Small intestine (tissue), 7 donors: ENCODE data around the gene ALG5. TPM values are rescaled to one million over a fixed set of nuclear protein-coding genes. Genes with fewer than 3 reads are reported as not detected.

Source experiments
- DNase-seq, 2 donors: peaks; one replicate each; pipeline versions ENCODE4 v3.0.0 to v3.0.0-alpha.2; 2013
- FAIRE-seq: peaks from 2 replicates; lab custom pipeline; 2012; peaks lifted over from hg19 to GRCh38; lab: Jason Lieb, UNC
- H3K27ac ChIP-seq, 3 donors: one replicate each; pipeline ENCODE4 v1.5.1; 2013; ENCODE audit warnings: low read length in 2 of 3, mild to moderate bottlenecking in 2 of 3, control low read depth in 1 of 3, inconsistent platforms in 1 of 3, low read depth in 1 of 3, moderate library complexity in 1 of 3
- H3K27me3 ChIP-seq, 3 donors: one replicate each; pipeline ENCODE4 v1.6.1; 2013; ENCODE audit warnings: low read length in 3 of 3, inconsistent platforms in 1 of 3; ENCODE audit not compliant: control insufficient read depth in 3 of 3, insufficient read depth in 3 of 3
- H3K36me3 ChIP-seq, 3 donors: one replicate each; pipeline ENCODE4 v1.6.1; 2013; ENCODE audit warnings: low read length in 3 of 3, inconsistent platforms in 1 of 3, low read depth in 1 of 3, mild to moderate bottlenecking in 1 of 3, moderate library complexity in 1 of 3; ENCODE audit not compliant: control insufficient read depth in 3 of 3, insufficient read depth in 2 of 3
- H3K4me1 ChIP-seq, 3 donors: one replicate each; pipeline ENCODE4 v1.6.1; 2013; ENCODE audit warnings: low read length in 2 of 3, inconsistent platforms in 1 of 3, low read depth in 1 of 3, mild to moderate bottlenecking in 1 of 3, moderate library complexity in 1 of 3; ENCODE audit not compliant: control insufficient read depth in 3 of 3, insufficient read depth in 2 of 3
- H3K4me3 ChIP-seq, 3 donors: one replicate each; pipeline ENCODE4 v1.5.1; 2013; ENCODE audit warnings: low read length in 3 of 3, control low read depth in 1 of 3, inconsistent platforms in 1 of 3, low read depth in 1 of 3, mild to moderate bottlenecking in 1 of 3, moderate library complexity in 1 of 3
- H3K9me3 ChIP-seq, 2 donors: one replicate each; pipeline ENCODE4 v1.6.1; 2013; ENCODE audit warnings: low read depth in 1 of 2, low read length in 1 of 2; ENCODE audit not compliant: control insufficient read depth in 2 of 2, insufficient read depth in 1 of 2
- WGBS, 3 donors: extraction: QIAGEN DNeasy Blood & Tissue Kit; methylation state at CpG; one replicate each; pipeline ENCODE4 v1.1.7; 2013; 5-methylcytosine and 5-hydroxymethylcytosine counted together
- polyA plus RNA-seq, 4 donors: library from polyadenylated mRNA; stranded (reverse) in 3 of 4; unstranded in 1 of 4; fragments of 200-250 nt in 3 of 4; fragments of 120-200 nt in 1 of 4; gene quantifications; one replicate each; pipeline versions ENCODE4 v1.2.1 to v1.2.3, GENCODE V29; 2013
- donor health status: healthy with polysubstance abuse.
- donor health status: control.
- donor health status: control.
- donor health status: Bipolar disorder and iron deficiency.
- donor health status: healthy.

ALG5 gene
- polyA plus RNA-seq, 4 donors: 20.4 to 74.0 (median 40.6) TPM

DNA sequence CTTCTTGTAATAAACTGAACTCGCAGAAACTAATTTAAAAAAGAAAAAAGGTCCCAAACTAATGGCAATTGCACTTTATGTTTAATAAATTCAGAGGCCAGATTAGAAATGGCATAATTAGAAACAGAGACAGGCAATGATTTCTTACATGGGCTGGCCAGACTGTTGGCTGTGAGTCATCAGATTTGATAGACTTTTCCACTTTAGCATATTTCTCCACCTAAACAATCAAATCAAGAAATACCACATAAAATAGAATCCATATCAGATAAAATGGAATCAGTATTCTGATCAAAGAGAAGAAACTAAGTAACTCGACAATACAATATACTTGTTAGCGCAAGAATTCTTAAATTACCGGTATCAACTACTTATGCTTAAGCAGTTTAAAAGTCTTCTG, 30.5 kb upstream of the ALG5 start:
- no peak for FAIRE-seq

GRCh38 chr13:37027639-37028038, 28.5 kb upstream of the ALG5 start:
- Histone ChIP-seq H3K4me1 (no peaks in the 10 kb centered on the region), H3K9me3 (no peaks in the 10 kb centered on the region), H3K27me3 (no peaks in the 10 kb centered on the region), H3K36me3 (peaks cover 8 to 12% (median 10%) of the 10 kb centered on the region in 3 donors), H3K4me3 (no peak overlapping the region), H3K27ac (no peak overlapping the region)
- DNase-seq (peak; percentile 7 to 15), FAIRE-seq (no peak)
- 17 to 69% (median 38%) methylated on average over 2 of the region's 2 CpGs for WGBS, 3 donors

More for the DNA sequence above, 30.5 kb upstream of the ALG5 start:
- no peaks in the 10 kb centered on the region for H3K4me1 ChIP-seq
- DNase-seq: no peak
- H3K27ac ChIP-seq: no peak overlapping the region
- no peaks in the 10 kb centered on the region for H3K9me3 ChIP-seq
- H3K27me3 ChIP-seq: no peaks in the 10 kb centered on the region
- 89 to 95% (median 95%) methylated on average over 4 of the region's 4 CpGs for WGBS, 3 donors
- peaks cover 6 to 18% (median 14%) of the 10 kb centered on the region in 3 donors for H3K36me3 ChIP-seq
- no peak overlapping the region for H3K4me3 ChIP-seq

DNA sequence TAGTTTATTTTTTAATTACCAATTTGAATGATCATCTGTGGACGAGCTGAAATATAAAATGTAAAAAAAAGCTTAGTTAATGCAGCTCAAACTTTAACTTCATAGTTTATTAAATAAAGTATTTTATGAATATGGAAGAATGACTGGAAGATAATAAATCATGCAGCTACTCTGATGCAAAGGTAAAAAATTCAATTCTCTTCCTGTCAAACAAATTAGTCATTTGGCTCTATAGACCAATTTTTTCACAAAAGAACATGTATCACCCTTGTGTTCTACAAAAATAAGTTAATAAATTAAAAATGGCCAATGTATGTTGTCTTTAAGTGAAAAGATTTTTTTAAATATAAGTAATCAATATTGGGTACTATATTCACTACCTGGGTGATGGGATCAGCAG, 27.6 kb upstream of the ALG5 start:
- no peaks in the 10 kb centered on the region for H3K9me3 ChIP-seq
- no peak overlapping the region for H3K4me3 ChIP-seq
- H3K27ac ChIP-seq: no peak overlapping the region
- H3K27me3 ChIP-seq: no peaks in the 10 kb centered on the region
- WGBS, 3 donors: 97 to 98% (median 97%) methylated on average over 1 of the region's 1 CpG
- FAIRE-seq: no peak
- no peak for DNase-seq
- no peaks in the 10 kb centered on the region for H3K4me1 ChIP-seq
- H3K36me3 ChIP-seq: peaks cover 7 to 13% (median 12%) of the 10 kb centered on the region in 3 donors

DNA sequence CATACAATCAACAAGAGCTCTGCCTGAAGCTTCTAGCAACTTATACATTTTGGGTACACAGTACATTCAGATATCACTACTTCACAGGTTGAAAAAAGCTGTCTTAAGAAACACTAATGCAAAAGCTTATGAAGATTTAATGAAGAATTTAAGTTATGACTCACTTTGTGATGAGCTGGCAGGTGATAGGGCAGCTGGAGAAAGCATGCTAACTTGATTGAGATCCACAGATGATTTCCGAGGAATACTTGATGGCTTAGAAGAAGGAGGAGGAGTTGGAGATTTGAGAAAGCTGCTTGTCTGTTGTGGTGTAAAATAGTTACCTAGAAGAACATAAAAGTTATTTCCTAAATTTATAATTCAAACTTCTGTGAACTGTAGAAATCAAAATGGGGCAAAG, 24.7 kb upstream of the ALG5 start:
- Histone ChIP-seq H3K36me3 (peaks cover 10 to 14% (median 13%) of the 10 kb centered on the region in 3 donors), H3K4me3 (no peak overlapping the region), H3K9me3 (no peaks in the 10 kb centered on the region), H3K4me1 (no peaks in the 10 kb centered on the region), H3K27ac (no peak overlapping the region), H3K27me3 (no peaks in the 10 kb centered on the region)
- WGBS, 3 donors: 80 to 88% (median 82%) methylated on average over 1 of the region's 1 CpG
- FAIRE-seq (no peak), DNase-seq (no peak)

- 84 to 92% (median 87%) methylated on average over 1 of the region's 1 CpG for WGBS, 3 donors
- no peak for FAIRE-seq
Observed at GRCh38 chr13:37014609-37015008, 15.5 kb upstream of the ALG5 start.

DNA sequence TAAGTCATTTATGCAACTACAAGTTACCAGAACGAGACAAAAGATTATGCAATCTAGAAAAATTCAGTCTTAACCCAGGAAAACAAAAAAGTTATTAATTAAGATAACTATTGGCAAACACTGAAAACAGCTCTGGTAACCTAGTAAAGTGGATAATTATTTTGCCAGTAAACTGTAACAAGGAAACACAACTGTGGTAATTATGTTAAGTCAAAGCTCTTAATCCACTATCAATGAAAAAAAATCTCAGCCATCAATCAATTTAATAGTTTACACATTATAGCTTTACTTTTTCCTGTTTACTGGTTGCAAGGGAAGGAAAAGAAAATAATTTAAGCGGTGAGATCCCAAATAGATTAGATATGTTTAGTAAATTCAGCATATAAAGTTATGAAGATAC, 12.6 kb upstream of the ALG5 start:
- 32 to 54% (median 38%) methylated on average over 2 of the region's 2 CpGs for WGBS, 3 donors
- Histone ChIP-seq H3K36me3 (peaks cover 5 to 15% (median 12%) of the 10 kb centered on the region in 3 donors), H3K9me3 (no peaks in the 10 kb centered on the region), H3K27me3 (no peaks in the 10 kb centered on the region), H3K27ac (peak overlapping the region in 1 of 3 donors; percentile 5), H3K4me1 (no peaks in the 10 kb centered on the region), H3K4me3 (no peak overlapping the region)
- FAIRE-seq: no peak
- no peak for DNase-seq

More at GRCh38 chr13:37014609-37015008, 15.5 kb upstream of the ALG5 start:
- H3K27ac ChIP-seq: no peak overlapping the region
- H3K36me3 ChIP-seq: peaks cover 7 to 14% (median 10%) of the 10 kb centered on the region in 3 donors
- no peak overlapping the region for H3K4me3 ChIP-seq
- no peaks in the 10 kb centered on the region for H3K4me1 ChIP-seq
- no peaks in the 10 kb centered on the region for H3K27me3 ChIP-seq
- no peaks in the 10 kb centered on the region for H3K9me3 ChIP-seq
- DNase-seq: no peak

DNA sequence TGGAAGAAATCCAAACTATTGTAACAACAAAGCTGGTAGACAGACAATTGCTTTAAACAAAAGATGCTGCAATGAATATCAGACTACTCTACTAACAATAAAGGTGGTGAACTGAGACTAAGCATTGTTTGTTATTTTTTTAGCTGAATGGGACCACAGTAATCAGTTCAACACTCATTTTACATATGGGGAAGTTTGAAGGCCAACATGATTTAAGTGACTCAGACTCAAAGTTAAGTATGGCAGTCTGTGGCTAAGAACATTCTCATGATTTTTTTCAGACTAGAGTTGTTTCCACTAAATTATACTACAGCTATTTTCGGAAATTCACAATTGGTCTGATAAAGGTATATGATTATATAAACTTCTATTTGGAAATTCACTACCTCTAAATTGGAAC, 11.9 kb upstream of the ALG5 start:
- Histone ChIP-seq H3K4me3 (no peak overlapping the region), H3K27ac (no peak overlapping the region), H3K36me3 (peaks cover 5 to 18% (median 10%) of the 10 kb centered on the region in 3 donors), H3K27me3 (no peaks in the 10 kb centered on the region), H3K4me1 (no peaks in the 10 kb centered on the region), H3K9me3 (no peaks in the 10 kb centered on the region)
- FAIRE-seq (no peak), DNase-seq (no peak)
- WGBS, 3 donors: 39 to 97% (median 97%) methylated on average over 1 of the region's 1 CpG

GRCh38 chr13:37010424-37010823, 11.3 kb upstream of the ALG5 start:
- peaks cover 5 to 18% (median 12%) of the 10 kb centered on the region in 3 donors for H3K36me3 ChIP-seq
- no peaks in the 10 kb centered on the region for H3K9me3 ChIP-seq
- WGBS, 3 donors: 89 to 100% (median 95%) methylated on average over 1 of the region's 1 CpG
- no peaks in the 10 kb centered on the region for H3K27me3 ChIP-seq
- H3K4me1 ChIP-seq: no peaks in the 10 kb centered on the region
- no peak for FAIRE-seq
- DNase-seq: no peak
- no peak overlapping the region for H3K27ac ChIP-seq
- no peak overlapping the region for H3K4me3 ChIP-seq

- H3K4me1 ChIP-seq: no peaks in the 10 kb centered on the region
- DNase-seq (no peak), FAIRE-seq (no peak)
- no peak overlapping the region for H3K4me3 ChIP-seq
- H3K27ac ChIP-seq: no peak overlapping the region
- no peaks in the 10 kb centered on the region for H3K27me3 ChIP-seq
- peaks cover 4 to 18% (median 16%) of the 10 kb centered on the region in 3 donors for H3K36me3 ChIP-seq
- 82 to 94% (median 89%) methylated on average over 5 of the region's 5 CpGs for WGBS, 3 donors
- H3K9me3 ChIP-seq: no peaks in the 10 kb centered on the region
Observed at GRCh38 chr13:37009692-37010091, 10.6 kb upstream of the ALG5 start.
